Left lung (tissue), 10 donors: ENCODE data around the gene SIPA1L3. TPM values are rescaled to one million over a fixed set of nuclear protein-coding genes. Genes with fewer than 3 reads are reported as not detected.
A peak's percentile ranks its signal among the peaks of the same experiment; 100 is the strongest.

Experiments used
- ATAC-seq: fragments of 200-7000 bp; cut with Tn5 transposase; one replicate; pipeline ENCODE4 v1.9.1; 2020; ENCODE audit warnings: moderate library complexity
- DNase-seq, 4 donors: peaks; one replicate each; pipeline ENCODE4 v3.0.0-alpha.2; 2013 to 2020
- H3K27ac ChIP-seq, 2 donors: fragments of 200-600 bp; sonication (generic) in 1 of 2; one replicate each; pipeline versions ENCODE4 v1.5.0 to v1.8.0; 2020 to 2021
- H3K27me3 ChIP-seq, 2 donors: fragments of 200-600 bp; sonication (generic) in 1 of 2; one replicate each; pipeline versions ENCODE4 v1.5.0 to v1.8.0; 2020 to 2021
- H3K36me3 ChIP-seq, 2 donors: fragments of 200-600 bp; sonication (generic) in 1 of 2; one replicate each; pipeline versions ENCODE4 v1.5.0 to v1.8.0; 2020 to 2021
- H3K4me1 ChIP-seq, 2 donors: fragments of 200-600 bp; one replicate each; pipeline ENCODE4 v1.8.0; 2021
- H3K4me3 ChIP-seq, 2 donors: fragments of 200-600 bp; sonication (generic) in 1 of 2; one replicate each; pipeline versions ENCODE4 v1.5.0 to v1.8.0; 2020 to 2021; ENCODE audit warnings: mild to moderate bottlenecking in 1 of 2
- H3K9me3 ChIP-seq, 2 donors: fragments of 200-600 bp; sonication (generic) in 1 of 2; one replicate each; pipeline versions ENCODE4 v1.5.0 to v1.8.0; 2020 to 2021
- intact Hi-C, 2 donors: fragments of 100-400 bp; cut with DNase I; formaldehyde crosslinking; loops; one replicate each; pipeline versions ENCODE4 v1.11.2 to v1.14.2; 2022
- polyA plus RNA-seq, 6 donors: library from polyadenylated mRNA; unstranded; fragments of 120-200 nt; gene quantifications; one replicate each; pipeline ENCODE4 v1.2.1, GENCODE V29; 2013; ENCODE audit not compliant: insufficient read length in 6 of 6
- total RNA-seq, 2 donors: library from RNA; stranded (reverse); fragmentation: NEBNext Ultra II Directional; extraction: Animal tissue kit (Norgen Biotek cat#: 25700); gene quantifications; one replicate each; pipeline ENCODE4 v1.2.1, GENCODE V29; 2021
- TF ChIP-seq, protein P1 (sequence below), 2 donors: fragments of 200-600 bp; sonication (generic) in 1 of 2; IDR thresholded peaks; one replicate each; pipeline versions ENCODE4 v1.5.0 to v1.8.0; 2021; ENCODE audit warnings: antibody characterized with exemption in 2 of 2
- donor health status: DM: no; HTN: yes; CAD: no.
- donor health status: DM: no; HTN: no; CAD: no.

Gene SIPA1L3
- total and polyA plus RNA-seq, 8 donors, result 22.7 to 59.0 (median 27.4) TPM

DNA sequence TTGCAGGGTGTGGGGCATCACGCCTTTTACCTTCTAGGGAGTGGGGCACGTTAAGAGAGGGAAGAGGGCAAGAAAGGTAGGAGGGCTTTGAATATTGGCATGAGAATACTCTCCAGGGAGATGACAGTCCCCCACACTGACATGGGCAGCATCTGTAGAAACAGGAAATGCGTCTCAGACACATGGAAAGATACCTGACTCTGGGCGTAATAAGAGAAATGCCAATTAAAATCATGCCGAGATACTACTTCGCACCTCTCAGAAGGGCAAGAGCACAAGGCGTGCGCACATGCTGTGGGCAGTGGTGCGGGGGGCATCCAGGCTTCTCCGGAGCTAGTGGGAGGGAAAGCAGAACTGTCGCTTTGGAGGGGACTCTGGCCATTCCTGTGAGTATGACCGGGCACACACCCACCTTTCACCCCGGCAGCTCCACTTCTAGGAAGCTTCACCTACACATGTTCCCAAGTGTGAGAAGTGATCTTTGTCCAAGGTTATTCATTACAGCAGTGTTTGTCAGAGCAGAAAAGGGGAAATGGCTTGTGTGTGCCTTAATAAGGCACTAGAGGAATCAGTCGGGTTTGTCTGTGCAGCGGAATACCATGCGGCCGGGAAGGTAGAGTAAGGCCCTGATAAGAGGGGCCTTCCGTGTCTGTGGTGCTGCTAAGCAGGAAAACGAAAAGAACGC lies 99.5 kb downstream of the SIPA1L3 start:
- Histone ChIP-seq H3K9me3 (no peaks in the 10 kb centered on the region), H3K36me3 (no peaks in the 10 kb centered on the region), H3K4me3 (no peak overlapping the region), H3K4me1 (peaks cover 15 to 27% of the 10 kb centered on the region in 2 donors), H3K27me3 (no peaks in the 10 kb centered on the region), H3K27ac (no peak overlapping the region)
- TF ChIP-seq, protein P1, sequence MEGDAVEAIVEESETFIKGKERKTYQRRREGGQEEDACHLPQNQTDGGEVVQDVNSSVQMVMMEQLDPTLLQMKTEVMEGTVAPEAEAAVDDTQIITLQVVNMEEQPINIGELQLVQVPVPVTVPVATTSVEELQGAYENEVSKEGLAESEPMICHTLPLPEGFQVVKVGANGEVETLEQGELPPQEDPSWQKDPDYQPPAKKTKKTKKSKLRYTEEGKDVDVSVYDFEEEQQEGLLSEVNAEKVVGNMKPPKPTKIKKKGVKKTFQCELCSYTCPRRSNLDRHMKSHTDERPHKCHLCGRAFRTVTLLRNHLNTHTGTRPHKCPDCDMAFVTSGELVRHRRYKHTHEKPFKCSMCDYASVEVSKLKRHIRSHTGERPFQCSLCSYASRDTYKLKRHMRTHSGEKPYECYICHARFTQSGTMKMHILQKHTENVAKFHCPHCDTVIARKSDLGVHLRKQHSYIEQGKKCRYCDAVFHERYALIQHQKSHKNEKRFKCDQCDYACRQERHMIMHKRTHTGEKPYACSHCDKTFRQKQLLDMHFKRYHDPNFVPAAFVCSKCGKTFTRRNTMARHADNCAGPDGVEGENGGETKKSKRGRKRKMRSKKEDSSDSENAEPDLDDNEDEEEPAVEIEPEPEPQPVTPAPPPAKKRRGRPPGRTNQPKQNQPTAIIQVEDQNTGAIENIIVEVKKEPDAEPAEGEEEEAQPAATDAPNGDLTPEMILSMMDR (IDR thresholded peaks at IDR 0.05), result no peak
- ATAC-seq, result no peak
- intact Hi-C loops, result no loop called here
- no peak for DNase-seq

DNA sequence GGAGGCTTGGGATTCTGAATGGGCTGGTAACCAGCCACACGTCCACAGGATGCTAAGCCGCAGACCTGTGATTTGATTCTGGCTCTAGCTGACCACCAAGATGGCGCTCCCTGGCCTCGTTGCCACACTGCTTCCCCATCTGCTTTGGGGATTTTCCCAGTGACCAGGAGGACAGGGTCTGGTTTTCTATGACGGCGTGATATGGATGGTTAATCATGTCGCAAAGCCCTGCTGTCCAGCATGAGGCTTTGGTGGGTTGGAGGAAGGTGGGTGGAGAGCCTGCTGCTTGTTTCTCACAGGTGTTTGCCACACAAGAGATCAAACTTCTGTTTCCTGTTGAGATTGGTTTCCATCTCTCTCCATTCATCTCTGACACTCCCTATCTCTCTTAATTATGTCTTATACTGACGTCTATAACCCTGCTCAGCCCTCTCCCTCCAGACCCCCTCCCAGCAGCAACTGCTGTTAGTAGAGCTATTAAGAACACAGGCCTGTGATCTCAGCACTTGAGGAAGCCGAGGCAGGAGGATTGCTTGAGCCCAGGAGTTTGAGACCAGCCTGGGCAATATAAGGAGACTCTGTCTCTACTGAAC lies 102.7 kb downstream of the SIPA1L3 start:
- Histone ChIP-seq H3K27me3 (no peaks in the 10 kb centered on the region), H3K4me3 (no peak overlapping the region), H3K36me3 (no peaks in the 10 kb centered on the region), H3K9me3 (no peaks in the 10 kb centered on the region), H3K27ac (no peak overlapping the region), H3K4me1 (peaks cover under 1 to 12% of the 10 kb centered on the region in 2 donors)
- DNase-seq, result no peak
- no peak for ATAC-seq
- TF ChIP-seq, protein P1 (IDR thresholded peaks at IDR 0.05), result no peak
- intact Hi-C loops, result no loop called here

DNA sequence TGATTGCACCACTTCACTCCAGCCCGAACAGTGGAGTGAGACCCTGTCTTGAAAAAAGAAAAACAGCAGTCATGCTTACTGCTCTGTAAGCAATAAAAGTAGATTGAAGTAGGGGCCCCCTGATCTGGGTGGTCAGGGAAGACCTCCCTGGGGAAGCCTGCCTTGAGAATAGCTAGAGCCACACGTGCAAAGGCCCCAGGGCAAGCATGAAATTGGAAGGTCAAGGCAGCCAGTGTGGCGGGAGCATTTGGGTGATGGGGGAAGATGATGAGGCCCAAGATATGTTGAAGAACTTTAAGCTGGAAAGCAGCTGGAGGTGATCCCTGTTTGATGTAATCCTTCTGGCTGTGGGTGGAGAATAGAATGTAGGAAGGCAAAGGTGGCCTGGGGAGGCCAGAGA lies 104.4 kb downstream of the SIPA1L3 start:
- no peaks in the 10 kb centered on the region for H3K9me3 ChIP-seq
- ATAC-seq (no peak), DNase-seq (no peak)
- no peaks in the 10 kb centered on the region for H3K36me3 ChIP-seq
- H3K27me3 ChIP-seq, result no peaks in the 10 kb centered on the region
- H3K27ac ChIP-seq, result no peak overlapping the region
- H3K4me1 ChIP-seq, result peaks cover 0 to 6% of the 10 kb centered on the region in 2 donors
- intact Hi-C loops, result no loop called here
- TF ChIP-seq, protein P1 (IDR thresholded peaks at IDR 0.05), result no peak
- no peak overlapping the region for H3K4me3 ChIP-seq

DNA sequence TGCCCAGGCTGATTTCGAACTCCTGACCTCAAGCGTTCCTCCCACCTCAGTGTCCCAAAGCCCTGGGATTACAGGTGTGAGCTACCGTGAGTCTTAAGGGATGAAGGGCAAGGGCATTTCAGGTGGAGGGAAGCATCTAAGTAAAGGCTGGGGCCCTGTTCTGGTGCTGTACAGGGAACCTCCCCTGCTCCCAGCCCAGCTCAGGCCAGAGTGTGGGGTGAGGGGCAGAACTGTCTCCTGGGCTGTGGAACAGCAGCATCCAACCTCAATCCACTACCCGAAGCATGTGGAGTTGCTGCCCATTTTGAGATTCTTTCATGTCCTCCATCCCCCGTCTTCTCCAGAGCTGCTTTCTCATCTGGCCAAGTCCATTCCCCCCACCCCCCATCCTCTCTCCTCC lies 105.3 kb downstream of the SIPA1L3 start:
- TF ChIP-seq, protein P1 (IDR thresholded peaks at IDR 0.05), result no peak
- ATAC-seq, result no peak
- DNase-seq, result no peak
- Histone ChIP-seq H3K27me3 (no peaks in the 10 kb centered on the region), H3K9me3 (no peaks in the 10 kb centered on the region), H3K4me3 (no peak overlapping the region), H3K4me1 (peaks cover 0 to 6% of the 10 kb centered on the region in 2 donors), H3K27ac (no peak overlapping the region), H3K36me3 (no peaks in the 10 kb centered on the region)
- intact Hi-C loops, result no loop called here

DNA sequence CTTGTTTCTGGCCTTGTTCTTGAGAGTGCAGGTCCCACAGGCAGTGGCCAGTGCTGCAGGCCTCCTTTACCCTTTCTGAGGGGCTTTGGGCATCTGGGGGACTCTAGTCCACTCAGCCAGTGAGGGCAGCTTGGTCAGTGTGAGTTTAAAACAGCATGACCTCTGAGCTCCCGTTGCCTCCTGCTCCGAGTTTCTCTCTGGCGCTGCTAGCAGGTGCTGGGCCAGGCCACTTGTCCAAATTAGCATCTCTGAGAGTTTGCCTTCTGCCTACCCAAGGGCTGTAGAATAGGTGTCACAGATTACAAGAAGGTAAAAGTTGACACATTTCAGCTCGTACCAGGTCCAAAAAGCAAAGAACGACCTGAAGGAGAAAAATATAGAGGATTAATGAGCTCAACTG lies 105.9 kb downstream of the SIPA1L3 start:
- H3K9me3 ChIP-seq, result no peaks in the 10 kb centered on the region
- TF ChIP-seq, protein P1 (IDR thresholded peaks at IDR 0.05), result no peak
- DNase-seq (no peak), ATAC-seq (peak; percentile 61)
- H3K4me3 ChIP-seq, result no peak overlapping the region
- no peaks in the 10 kb centered on the region for H3K27me3 ChIP-seq
- H3K36me3 ChIP-seq, result no peaks in the 10 kb centered on the region
- no peak overlapping the region for H3K27ac ChIP-seq
- peaks cover 0 to 6% of the 10 kb centered on the region in 2 donors for H3K4me1 ChIP-seq
- intact Hi-C loops, result no loop called here
